ENCODE data around the gene MYO1A. TPM values are rescaled to one million over a fixed set of nuclear protein-coding genes. Genes with fewer than 3 reads are reported as not detected.

The MYO1A gene
- total RNA-seq, 1 experiment from 2014 or later, result 0.26 TPM

- Histone ChIP-seq H3K23me2 (ENCODE audit: insufficient read length, low read depth, low read length, poor library complexity, severe bottlenecking) (no peaks in the 10 kb centered on the region), H2BK12ac (ENCODE audit: insufficient read length, low read depth, low read length) (no peak overlapping the region), H3K27me3 (ENCODE audit: insufficient read depth, low read length) (no peaks in the 10 kb centered on the region), H4K8ac (replicated peaks; ENCODE audit: insufficient read length, low read depth, low read length) (no peak overlapping the region), H2AFZ (ENCODE audit: low read length) (no peak overlapping the region), H3K18ac (ENCODE audit: insufficient read length, low read depth, low read length) (no peak overlapping the region), H4K5ac (ENCODE audit: insufficient read length, low read depth, low read length) (no peak overlapping the region), H3K27ac (ENCODE audit: insufficient read length, low read depth, low read length) (no peak overlapping the region), H3K4me1 (ENCODE audit: insufficient read depth, low read length) (peaks cover 3% of the 10 kb centered on the region; the same call in 1 of the 2 replicates), H4K91ac (ENCODE audit: insufficient read length, low read depth, low read length) (no peak overlapping the region), H3K9ac (ENCODE audit: extremely low read depth, insufficient read length, low read length) (no peak overlapping the region), H3K56ac (ENCODE audit: insufficient read length, low read depth, low read length) (no peak overlapping the region), H3K14ac (ENCODE audit: insufficient read depth, low read length) (no peak overlapping the region), H4K20me1 (ENCODE audit: control insufficient read depth, insufficient read depth, insufficient read length) (no peaks in the 10 kb centered on the region), H3T11ph (ENCODE audit: low read length) (no peak overlapping the region), H3K23ac (ENCODE audit: insufficient read length, low read depth, low read length) (no peak overlapping the region), H3K9me3 (ENCODE audit: control insufficient read depth, low read depth, low read length) (no peaks in the 10 kb centered on the region), H3K79me1 (ENCODE audit: insufficient read depth, low read depth, low read length, poor library complexity, severe bottlenecking) (no peaks in the 10 kb centered on the region), H3K79me2 (ENCODE audit: insufficient read depth, low read length) (no peaks in the 10 kb centered on the region), H2BK120ac (ENCODE audit: low read depth, low read length, poor library complexity, severe bottlenecking) (no peak overlapping the region), H3K4me2 (ENCODE audit: insufficient read depth, insufficient read length, low read length) (no peak overlapping the region), H2BK5ac (ENCODE audit: insufficient read length, low read length) (no peak overlapping the region), H2AK5ac (ENCODE audit: insufficient read length, low read length) (no peak overlapping the region), H3K4ac (ENCODE audit: low read depth, low read length) (no peak overlapping the region), H2BK15ac (ENCODE audit: low read depth, low read length) (no peak overlapping the region), H2BK20ac (ENCODE audit: low read depth, low read length, poor library complexity, severe bottlenecking) (no peak overlapping the region)
- no peak for TF ChIP-seq CTCF (conservative IDR thresholded peaks at IDR 0.05)
- Mint-ChIP-seq H3K9me3 (no peaks in the 10 kb centered on the region), H3K4me3 (no peak overlapping the region), H3K36me3 (ENCODE audit: insufficient read depth in 1 of 3, low read depth in 3 of 3) (peaks cover 0 to 7% (median 6%) of the 10 kb centered on the region in 3 experiments; a peak in 5 of 7 replicates), H3K27ac (no peak overlapping the region), H3K4me1 (peaks cover 18 to 26% of the 10 kb centered on the region in 2 experiments), H3K27me3 (ENCODE audit: low read depth) (peaks cover 1% of the 10 kb centered on the region; the same call in 1 of the 2 replicates)
- no CpG with 5 or more reads among the region's 7 CpGs for WGBS (ENCODE audit: extremely low coverage, insufficient read length, low lambda C conversion rate)
- peak; percentile 24 for DNase-seq
Measured at GRCh38 chr12:56990648-56991318, 59.1 kb downstream of the MYO1A start.

All from H9 (cell line).